Activated CD4-positive, alpha-beta T cell treated with anti-CD3 and anti-CD28 coated beads for 1 hour (primary cell): ENCODE results near the gene AHCTF1.

Experiments used
- DNase-seq: peaks from one replicate; pipeline ENCODE4 v3.0.0-alpha.2; 2020

The AHCTF1 gene

DNA sequence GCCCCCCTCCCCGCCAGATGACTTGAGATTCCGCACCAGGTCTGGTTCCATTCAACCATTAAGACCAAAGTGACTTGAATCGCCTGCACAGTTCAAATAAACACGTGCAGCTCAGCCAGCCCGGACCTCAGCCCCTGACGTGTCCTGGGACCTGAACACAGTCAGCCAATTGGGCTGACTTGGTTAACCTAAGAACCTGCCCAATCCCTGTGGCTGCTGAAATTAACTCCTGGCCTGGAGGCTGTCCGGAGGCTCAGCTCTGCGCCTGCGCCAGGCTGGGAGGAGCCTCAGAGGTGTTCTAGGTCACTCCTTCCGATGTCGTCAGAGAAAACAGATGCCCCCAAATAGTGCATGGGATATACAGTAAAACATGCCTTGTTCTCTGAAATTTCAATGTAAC, 134.2 kb downstream of the AHCTF1 start:
- no peak for DNase-seq

- DNase-seq, result no peak
Measured at GRCh38 chr1:246797157-246797556, 134.6 kb downstream of the AHCTF1 start.

DNA sequence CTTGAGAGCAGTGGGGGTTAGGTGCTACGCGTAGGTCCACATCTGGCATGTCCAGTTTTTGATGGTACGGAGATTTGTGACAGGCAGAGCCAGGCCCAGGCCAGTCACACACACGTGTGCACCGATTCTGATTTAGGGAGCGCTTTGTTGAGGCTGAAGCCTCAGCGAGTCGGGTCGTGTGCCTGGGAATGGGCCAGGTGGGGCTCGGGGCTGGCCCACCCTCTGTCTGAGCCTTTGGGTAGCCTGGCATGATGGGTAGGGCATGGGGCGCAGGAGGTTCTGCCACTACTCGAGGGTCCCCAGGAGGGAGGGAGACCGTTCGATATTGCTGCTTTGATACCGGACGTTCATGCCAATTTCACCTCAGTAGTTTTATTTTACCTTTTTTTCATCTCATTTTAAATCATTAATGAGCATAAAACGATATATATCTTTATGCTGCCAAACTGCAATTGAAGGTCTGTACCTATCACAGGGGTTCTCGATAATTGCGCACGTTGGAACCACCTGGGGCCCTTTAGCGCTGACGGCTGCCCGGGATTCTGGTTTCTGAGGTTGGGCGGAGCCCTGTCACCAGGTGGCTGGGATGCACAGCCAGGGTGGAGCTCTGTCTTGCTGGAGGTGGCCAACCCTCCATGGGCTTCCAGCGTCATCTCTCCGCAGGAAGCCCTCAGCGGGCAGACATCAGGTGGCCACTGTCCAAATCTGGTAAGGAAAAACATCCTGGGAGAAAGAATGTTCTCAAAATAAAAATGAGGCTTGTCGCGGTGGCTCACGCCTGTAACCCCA, 135.6 kb downstream of the AHCTF1 start:
- DNase-seq, result no peak

GRCh38 chr1:246794828-246795671, 136.7 kb downstream of the AHCTF1 start:
- no peak for DNase-seq

DNA sequence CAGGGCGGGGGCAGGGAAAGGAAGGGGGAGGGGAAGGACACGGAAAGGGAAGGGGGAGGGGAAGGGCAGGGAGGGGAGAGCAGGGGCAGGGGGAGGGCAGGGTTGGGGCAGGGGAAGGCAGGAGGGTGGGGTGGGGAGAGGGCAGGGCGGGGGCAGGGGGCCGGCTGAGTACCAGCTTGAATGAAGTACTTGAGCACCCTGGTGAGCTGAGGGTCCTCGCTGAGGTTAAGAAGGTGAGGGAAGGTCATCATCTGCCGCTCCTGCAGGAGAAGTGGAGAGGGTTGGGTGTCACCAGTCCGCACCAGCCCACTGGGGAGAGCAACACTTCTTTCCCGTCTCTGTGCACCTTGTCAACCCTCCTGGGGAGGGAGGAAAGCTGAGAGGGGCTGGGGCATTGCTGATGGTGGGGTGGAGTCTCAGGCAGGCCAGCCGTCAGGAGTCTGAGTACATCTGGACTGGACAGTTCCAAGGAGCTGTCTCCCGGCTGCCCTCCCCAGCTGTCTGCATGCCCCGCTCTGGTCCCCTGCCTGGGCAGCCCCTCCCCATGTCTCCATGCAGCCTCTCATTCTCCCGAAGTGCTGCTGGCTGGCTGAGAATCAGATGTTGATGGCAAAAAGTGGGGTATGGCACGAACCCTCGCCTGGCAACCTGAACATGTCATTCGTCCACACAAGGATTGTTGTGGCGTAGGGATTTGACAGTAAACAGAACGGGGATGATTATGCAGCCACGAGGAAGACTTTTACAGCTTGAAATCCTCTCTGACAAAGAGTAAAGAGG, 137.5 kb downstream of the AHCTF1 start:
- DNase-seq, result no peak

DNA sequence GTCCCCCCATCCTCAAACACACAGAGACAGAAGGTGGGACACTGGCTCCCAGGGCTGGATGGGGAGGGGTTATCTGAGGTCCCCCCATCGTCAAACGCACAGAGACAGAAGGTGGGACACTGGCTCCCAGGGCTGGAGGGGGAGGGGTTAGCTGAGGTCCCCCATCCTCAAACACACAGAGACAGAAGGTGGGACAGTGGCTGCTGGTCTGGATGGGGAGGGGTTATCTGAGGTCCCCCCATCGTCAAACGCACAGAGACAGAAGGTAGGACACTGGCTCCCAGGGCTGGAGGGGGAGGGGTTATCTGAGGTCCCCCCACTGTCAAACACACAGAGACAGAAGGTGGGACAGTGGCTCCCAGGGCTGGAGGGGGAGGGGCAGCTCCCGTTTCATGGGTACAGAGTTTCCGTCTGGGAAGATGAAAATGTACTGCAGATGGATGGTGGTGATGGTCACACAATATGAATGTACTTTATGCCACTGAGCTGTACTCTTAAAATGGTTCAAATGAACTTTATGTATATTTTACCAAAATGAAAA, 138.3 kb downstream of the AHCTF1 start:
- DNase-seq, result no peak

DNA sequence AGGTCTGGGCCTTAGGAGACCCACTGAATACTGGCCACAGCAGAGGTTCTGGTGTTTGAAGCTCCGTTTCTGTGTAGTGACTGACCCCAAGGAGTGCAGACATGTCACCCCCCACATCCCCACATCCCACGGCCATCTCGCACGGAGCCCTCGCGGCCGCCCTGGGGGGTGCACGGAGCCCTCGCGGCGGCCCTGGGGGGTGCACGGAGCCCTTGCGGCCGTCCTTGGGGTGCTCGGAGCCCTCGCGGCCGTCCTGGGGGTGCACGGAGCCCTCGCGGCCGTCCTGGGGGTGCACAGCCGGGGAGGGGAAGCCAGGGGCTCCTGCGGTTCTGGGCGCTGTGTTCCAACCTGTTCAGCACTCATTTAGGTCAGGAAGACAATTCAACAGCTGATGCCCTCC, 139.1 kb downstream of the AHCTF1 start:
- no peak for DNase-seq

- DNase-seq, result no peak
Measured at GRCh38 chr1:246791303-246791918, 140.3 kb downstream of the AHCTF1 start.

- no peak for DNase-seq
Measured at GRCh38 chr1:246790833-246791232, 140.9 kb downstream of the AHCTF1 start.

DNA sequence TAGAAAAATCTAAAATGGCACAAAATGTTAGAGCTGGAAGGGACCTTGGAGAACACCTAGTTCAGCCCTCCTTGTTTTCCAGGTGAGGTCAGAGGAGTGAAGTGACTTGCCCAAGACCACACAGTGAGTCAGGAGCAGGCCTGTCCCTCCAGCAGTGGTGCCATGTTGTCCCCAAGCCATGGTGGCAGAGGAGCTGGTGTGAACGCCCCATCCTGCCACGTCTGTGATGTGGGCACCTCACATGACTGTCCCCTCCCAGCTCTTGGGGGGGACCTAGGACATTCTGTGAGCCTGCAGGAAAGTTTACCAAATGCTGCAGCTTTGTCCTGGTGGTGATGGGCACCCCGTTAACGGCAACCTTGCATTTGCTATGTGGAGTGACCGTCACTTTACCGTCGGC, 141.4 kb downstream of the AHCTF1 start:
- DNase-seq, result no peak

DNA sequence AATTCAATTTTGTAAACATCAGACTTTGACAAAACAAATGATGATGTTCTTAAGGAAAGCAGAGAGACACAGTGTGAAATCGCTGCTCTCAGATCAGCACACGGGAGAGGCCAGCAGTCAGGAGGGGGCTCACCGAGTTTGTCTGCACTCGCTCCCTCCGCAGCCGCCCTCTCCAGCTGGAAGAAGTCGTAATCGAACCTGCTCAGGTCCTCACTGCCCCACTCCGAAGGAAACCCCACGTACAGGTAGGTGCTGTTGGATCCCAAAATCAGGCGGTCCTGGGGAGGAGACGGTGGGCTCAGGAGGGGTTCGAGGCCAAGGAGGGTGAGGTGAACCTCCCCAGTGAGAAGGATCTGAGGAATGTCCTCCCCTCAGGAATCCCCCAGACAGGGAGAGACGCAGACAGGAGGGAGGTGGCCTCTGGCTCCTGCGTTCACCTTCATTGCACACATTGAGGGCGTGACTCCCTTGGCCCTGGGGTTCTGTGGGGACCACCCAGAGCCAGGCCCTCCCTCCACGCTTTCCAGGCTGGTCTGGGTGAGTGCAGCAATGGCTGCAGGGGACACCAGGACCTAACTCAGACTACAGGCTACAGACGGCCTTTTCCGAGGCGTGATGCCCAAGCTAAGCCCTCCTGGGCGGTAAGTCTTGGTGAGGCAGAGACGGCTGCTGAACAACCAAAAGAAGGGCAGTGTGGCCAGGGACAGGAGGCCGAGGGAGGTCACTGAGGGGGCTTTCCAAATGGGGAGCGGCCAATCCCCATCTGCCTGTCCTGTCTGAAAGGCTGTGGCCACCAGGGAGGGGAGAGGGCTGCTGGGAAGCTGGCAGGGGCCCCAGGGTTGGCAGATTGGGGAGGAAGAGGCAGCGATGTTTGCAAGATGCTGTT, 142.1 kb downstream of the AHCTF1 start:
- no peak for DNase-seq
